ACHN (cell line): ENCODE measurements around the gene SMAD6.
A peak's percentile ranks its signal among the peaks of the same experiment; 100 is the strongest.

Source experiments
- DNase-seq: peaks from one replicate; pipeline ENCODE4 v3.0.0-alpha.2; 2015
- in situ Hi-C: cut with HindIII; loops from 2 replicates; pipeline ENCODE4 v1.10.0; 2017; ENCODE audit warnings: low sequenced_read_pairs, low pct_ligation_motif_present, low pct_unique_long_range_greater_than_20kb

SMAD6 gene

DNA sequence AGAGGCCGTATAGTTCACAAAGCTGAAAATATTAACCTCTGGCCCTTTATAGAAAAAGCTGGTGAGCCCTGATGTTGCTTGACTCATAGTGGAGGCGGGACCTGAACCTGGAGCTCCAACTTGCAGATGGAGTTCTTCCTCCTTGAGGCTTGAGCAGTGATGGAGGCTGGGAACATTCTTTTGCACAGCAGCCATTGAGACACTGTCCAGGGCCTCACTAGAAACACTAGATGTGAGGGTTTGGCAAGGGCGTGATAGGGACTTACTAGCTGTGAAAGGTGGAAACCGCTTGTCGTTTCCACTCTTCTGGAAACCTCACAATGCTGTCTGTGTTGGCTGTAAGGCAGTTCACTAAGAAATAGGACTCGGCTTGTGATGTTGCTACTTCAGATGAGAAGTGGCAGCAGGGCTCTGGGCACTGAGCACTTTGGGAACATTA is 12.5 kb downstream of the SMAD6 start:
- in situ Hi-C loops = no loop called here
- peak; percentile 43 for DNase-seq

DNA sequence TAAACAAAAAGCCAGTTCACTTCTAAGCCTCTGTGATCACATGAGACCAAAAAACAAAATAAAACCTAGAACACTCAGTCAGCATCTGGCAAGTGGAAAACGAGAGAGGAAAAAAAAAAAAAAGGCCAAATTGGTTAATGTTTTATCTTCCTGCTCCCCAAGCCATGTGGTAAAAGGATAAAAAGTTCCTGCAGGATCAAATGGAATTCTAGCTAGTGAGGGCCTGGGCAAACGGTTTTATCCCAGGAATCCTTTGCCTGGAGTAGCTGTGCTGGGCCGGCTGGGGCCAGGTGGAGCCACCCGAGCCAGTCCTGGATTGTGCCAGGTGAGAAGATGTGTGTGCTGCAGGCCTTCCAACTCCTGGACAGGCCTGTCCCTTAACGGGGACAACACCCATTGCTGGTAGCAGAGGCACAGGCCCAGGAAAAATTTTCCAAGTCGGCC is 13.2 kb downstream of the SMAD6 start:
- in situ Hi-C loops = no loop called here

DNA sequence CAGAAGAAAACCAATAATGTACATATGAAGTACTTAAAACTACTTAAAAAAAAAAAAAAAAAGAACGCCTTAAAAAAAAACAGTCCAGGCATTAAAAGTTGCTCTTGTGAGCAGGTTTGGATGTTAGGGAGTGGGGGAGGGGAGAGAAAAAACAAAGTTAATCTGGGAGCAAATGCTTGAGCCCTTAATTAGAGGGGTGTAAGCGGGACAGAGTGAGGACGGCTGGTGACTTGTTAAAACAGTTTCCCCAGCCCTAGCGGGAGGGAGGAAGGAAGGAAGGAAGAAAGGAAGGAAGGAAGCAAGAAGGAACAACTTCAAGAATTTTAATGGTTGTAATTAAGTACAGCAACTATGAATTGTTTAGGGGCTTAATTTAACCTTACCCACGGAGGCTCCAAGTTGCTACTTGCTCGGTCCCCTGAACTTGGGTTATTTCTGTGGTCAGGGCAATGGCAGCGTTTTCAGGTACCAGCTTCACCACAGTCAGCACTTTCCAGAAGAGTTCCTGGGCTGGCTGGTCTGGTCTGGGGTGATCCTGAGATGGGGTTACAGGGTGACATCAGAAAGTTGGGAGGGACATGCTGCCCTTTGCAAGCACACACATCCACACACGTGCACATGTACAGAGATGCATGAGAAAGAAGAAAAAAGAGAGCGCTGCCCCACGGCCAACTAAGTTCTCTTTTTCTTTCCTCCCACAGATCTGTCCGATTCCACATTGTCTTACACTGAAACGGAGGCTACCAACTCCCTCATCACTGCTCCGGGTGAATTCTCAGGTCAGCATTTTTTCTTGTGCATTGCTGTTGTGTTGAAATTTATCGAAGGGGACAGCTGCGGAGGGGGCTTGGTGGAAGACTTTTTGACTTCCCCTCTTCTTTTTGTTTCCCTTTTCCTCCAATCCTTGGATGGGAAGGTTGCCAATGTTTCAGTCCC is 14.0 kb downstream of the SMAD6 start:
- in situ Hi-C loops = no loop called here
- no peak for DNase-seq

More for the DNA sequence above, 13.2 kb downstream of the SMAD6 start:
- peak; percentile 50 for DNase-seq

DNA sequence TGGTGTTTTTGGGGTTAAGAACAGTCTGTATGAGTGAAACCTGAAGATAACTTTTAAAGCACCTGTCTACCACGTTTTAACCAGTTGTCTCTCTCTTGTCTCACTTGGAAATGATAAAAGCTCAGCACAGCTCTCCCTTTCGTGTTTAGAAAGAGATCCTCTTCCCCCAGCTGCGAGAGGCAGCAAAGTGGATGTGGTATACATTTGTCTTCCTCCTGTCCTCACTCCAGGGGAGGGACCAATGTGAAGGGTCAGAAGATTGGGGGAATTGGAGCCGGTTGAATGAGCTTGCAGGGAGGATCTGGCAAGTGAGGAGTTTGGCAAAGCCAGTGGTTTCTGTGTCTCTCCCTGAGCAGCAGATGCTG is 14.6 kb downstream of the SMAD6 start:
- no peak for DNase-seq
- in situ Hi-C loops = no loop called here

DNA sequence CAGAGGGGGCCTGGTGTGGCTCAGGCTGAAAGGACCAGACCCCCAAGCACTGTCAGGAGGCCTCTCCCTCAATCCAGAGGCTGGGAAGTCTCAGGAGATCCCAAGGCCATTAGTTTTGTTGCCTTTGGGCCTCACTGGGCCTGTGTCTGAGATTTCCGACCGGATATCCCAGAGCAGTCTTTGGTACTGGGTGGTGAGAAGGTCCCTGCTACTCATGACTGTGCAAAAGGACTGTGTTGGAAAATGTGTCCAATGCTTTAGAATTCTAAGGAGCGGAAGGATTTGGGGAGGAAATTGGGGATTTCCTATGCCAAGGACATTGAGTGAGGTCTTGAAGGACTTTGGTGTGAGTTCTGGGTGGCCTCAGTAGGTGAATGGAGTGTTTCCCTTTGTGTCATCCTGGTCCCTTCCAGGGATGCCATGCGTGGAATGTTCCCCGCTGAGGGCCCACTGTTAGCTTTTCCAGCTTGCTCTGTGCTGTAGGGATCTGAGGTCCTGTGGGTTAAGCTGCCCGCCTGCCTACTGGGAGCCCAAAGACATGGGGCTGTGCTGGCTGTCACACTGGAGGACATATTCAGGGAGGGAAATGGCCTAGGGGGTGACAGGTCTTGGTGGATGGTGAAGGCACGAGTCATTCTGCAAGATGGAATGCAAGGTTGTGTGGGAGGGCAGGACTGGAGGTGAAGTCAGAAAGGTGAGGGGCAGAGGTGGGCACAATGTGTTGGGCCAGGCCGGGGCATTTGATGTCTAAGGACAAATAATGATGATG is 16.4 kb downstream of the SMAD6 start:
- in situ Hi-C loops = no loop called here
- no peak for DNase-seq

DNA sequence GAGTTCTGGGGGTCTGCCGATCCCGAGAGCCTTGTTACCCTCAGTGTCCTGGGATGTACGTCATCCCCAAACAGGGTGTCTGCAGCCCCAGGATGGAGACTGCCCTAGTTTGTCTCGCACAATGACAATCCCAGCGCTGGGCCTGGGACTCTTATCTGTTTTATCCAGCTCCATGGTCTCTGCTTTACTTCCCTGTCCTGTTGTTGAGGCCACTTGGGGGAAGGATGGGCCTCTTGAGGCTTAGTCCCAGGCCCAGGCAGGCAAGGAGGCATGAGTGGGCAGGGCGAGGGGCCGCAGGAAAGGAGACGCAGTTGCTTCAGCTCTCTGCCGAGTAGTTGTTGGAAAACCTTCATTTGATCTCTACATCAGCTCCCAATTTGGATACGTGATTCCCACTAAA is 17.4 kb downstream of the SMAD6 start:
- DNase-seq = no peak
- in situ Hi-C loops = no loop called here

DNA sequence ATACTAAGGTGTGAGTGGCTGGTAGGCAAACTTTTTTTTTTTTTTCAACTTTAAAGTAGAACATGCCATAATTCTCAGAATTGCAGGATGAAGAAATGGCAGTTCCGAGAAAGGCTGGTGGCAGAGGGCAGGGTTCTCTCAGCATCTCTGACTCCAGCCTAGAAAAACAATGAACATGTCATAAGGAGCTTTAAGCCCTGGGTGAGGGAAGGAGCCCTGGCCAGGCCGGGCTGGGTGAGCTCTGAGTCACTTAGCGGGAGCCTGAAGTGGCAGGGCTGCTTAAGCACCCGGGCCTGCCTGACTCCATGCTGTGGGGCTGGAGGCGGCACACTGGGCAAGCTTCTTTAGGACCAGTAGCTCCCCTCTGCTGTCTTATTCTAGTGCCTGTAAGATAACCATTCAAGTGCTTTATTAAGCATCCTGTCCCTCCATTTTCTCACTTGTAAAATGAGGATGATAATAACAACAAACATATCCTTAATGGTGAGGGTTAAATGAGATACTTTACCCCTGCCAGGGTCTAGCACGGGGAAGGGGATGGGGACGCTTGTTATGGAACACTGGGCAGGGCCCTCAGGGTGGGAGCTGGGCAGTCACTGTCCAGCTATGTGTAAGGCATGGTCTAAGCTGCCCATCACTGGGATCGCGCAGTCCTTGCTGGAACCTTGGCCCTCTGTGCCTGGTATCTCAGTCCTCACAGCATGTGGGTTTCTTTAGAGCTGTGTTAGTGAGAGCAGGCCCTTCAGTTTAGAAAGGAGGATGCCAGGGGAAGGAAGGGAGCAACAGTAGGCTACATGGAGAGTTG is 18.4 kb downstream of the SMAD6 start:
- in situ Hi-C loops = no loop called here
- DNase-seq = peak; percentile 62

DNA sequence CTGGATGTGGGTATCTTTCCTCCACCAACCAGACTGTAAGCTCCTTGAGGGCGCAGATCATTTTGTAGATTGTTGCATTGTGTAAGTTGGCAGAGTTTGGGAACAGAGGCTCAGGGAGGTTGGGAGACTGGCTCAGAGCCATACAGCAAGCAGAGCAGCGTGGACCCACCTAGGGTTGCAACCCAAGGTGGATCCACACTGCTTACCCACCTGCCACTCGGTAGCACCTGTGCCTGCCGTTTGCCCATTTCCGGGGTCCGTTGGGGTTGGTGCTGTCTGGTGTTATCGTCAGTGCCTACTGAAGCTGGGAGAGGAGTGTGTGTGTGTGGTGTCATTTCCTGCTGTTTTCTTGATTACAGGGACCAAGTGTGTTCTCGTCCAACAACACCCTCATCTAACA is 19.0 kb downstream of the SMAD6 start:
- in situ Hi-C loops = no loop called here

DNA sequence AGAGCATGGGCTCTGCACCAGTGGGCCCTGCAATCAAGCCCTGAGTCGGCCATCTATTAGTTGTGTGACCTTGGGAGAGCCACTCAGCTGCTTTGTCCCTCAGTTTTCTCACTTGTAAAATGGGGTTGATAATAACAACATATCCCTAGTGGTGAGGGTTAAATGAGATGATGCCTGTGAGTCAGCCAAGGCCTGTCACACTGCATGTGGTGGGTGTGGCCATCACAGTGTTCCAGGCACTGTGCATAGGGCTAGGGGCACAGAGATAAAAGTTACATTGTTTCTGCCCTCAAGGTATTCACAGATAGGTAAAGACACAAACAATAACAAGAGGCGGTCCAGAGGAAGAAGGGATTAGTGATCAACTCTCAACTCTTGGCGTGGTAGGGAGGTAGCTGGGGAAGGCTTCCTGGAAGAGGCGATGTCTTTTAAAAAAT is 19.5 kb downstream of the SMAD6 start:
- in situ Hi-C loops = no loop called here
- DNase-seq = no peak

More for the DNA sequence above, 19.0 kb downstream of the SMAD6 start:
- DNase-seq = no peak

DNA sequence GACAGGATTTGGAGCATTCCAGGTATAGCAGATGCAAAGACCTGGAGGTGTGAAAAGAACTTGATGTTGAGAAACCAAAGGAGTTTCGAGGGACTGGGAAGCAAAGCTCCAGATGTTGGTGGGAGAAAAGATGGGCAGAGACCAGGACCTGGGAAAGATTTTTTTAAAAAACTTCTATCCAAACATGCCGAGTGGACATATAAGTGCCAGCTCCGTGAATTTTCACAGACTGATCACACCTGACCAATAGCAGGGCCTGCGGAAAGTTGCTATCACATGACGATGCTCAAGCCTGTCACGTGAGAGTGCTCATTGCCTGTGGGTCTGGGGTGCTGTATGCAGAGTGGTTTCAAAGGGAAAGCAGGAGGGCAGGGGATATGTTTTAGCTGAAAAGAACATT is 19.9 kb downstream of the SMAD6 start:
- DNase-seq = no peak
- in situ Hi-C loops = no loop called here

DNA sequence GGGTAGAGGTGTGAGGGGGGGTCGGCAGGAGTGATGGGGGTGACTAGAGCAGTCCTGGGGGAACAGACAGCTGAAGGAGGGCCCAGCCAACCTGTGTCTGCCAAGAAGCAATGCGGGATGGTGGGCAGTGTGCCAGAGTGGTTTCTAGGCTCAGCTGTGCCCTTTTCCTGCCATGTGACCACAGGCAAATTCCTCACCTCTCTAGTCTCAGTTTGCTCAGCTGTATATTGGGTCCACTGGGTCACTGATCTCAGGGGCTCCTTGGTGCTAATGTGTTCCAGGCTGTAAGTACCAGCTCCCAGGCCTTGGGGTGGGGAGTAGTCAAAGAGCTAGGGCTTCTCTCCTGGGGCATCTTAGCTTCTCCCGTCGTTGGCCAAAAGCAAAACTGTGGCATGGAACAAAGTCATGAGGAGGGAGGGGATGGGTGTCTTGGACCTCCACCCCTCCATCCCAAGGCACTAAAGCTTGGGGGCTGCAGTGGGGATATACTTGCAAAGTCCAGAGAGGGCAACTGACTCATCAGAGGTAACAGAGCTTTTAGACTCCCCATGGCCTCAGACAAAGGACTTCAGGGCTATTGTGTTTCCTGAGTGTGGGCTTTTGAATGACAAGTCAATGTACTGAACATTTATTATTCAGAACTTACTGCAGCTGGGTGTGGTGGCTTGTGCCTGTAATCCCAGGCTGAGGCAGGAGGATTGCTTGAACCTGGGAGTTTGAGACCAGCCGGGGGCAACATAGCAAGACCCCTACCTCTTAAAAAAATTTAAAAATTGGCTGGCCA is 20.9 kb downstream of the SMAD6 start:
- in situ Hi-C loops = no loop called here
- DNase-seq = no peak

DNA sequence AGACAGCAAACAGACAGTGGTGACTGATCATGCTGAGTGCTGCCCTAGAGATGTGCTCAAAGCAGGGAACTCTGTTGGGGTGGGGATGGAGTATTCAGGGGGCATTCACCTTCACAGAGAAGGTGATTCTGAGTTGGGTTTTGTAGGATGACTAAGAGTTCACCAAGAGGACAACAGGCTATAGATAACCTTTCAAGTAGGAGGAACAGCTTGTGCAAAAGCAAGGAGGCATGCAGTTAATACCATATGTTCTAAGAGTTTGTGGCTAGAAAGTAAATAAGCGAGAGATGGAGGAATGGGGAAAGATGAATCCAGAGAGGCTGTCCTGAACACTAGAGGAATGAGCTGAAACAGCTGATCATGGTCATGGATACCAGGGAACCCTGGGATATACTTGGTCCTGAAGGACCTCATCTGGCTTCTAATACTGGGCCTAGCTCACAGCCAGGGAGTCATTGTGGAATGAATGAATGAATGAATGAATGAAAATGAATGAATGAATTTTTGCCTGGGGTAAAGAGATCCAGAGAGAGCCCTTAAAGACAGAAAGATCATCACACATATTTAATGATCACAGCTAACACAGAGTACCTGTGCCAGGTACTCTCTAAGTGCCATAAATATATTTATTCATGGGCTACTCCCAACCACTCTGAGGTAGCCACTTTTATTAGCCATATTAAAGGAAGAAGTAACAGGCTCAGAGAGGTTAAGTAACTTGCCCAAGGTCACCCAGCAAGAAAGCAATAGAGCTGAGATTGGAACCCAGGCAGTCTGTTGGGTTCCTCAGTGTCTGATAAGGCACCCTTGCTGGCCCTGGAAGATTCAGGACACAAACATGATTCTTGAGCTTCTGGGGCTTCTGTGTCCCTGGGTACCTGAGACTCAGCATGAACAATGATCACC is 22.0 kb downstream of the SMAD6 start:
- no peak for DNase-seq
- in situ Hi-C loops = no loop called here

DNA sequence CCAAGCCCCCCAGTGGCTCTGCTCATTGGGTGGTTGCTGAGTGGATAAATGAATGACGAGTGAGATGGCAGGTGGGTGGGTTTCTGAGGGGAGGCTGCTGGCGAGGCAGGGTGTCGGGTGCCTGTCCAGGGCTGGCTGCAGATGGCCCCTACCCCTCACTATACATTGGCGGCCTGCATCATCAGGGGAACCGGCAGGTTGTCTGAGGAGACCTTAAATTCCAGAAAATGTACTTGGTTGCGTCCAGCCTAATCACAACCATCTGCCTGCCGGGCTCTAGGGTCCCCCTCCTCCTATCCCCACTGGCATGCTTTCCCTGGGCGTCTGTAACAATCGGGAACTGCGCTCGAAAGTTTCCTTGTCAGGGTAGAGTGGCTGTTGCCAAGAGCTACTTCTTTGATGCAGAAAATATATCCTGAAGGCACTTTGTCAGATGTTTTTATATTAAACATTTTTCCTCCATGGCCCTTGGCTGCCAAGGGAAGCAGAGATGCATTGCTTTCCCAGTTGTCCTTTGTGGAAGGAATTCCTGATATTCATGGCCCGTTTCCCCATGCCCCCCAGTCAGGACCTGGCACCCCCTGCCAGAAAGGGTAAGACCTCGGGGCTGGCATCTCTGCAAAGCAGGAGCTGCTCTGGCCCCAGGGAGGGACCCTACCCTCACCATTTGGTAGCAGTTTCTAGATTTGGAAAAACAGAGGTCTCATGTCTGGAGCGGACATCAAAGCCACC is 22.9 kb downstream of the SMAD6 start:
- in situ Hi-C loops = no loop called here
- DNase-seq = no peak

DNA sequence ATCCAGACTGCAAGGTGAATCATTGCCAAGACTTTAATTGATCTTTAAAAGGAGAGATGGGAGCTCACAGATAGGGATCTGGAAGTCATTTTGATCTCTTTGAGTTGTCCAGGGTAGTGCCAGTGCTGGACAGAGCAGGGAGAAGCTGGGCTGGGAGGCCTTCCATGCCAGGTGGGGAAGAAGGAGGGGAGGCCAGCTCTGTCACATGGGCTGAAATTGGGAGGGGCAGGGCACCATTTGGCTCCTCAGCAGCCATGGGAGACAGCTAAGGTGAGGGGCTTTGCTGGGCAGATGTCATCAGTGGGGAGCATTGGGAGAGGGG is 23.4 kb downstream of the SMAD6 start:
- DNase-seq = no peak
- in situ Hi-C loops = no loop called here

DNA sequence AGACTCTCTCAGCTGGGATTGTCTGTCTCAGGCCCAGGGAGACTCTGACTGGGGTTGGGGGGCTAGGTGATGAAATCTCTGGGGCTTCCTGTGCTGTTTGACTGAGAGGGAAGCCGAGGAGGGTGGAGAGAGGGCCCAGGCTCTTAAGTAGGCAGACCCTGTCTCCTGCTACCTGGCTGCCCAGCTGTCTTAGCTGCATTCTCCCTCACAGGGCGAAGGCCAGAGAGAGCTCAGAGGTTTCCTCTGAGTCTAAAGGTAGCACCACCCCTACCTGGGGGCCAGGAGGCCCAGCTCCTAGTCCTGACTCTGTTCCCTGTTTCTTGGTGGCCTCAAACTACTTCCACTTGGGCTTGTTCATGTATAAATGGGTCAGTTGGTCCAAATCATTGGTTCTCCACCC is 24.4 kb downstream of the SMAD6 start:
- DNase-seq = no peak
- in situ Hi-C loops = no loop called here

DNA sequence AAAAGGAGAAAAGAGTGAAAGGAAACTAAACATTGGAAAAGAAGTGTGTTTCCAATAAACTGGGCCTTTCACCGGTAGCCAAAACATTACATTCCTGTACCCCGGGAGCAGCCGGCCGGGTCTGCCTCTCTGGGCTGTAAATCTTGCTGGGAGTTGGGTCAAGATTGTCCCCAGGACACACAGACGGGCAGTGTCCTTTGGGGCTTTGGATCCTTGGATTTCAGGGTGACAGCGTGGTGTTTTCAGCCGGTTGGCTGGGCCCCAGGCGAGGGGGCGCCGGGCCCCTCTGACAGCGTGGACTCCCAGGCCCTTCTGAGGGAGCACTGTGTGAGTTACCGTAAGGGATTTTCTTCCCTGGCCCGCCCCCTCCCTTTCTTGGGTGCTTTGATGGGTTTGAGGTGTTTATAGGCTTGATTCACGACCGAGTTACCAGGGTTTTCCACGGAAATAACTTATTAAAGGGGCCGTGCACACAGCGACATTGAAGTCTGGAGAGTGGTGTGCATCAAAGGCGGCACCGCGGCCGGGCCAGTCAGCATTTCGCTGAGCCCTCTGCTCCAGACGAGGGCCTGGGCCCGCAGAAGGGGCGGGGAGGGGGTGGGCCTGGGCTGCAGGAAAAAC is 27.4 kb downstream of the SMAD6 start:
- in situ Hi-C loops = no loop called here
- no peak for DNase-seq
